Esophagus muscularis mucosa (tissue), 4 donors: Measurements from ENCODE around the gene NUP93. TPM values are rescaled to one million over a fixed set of nuclear protein-coding genes. Genes with fewer than 3 reads are reported as not detected.
"Not testable (repeated sequence)": the region's sequence is repeated elsewhere in the genome, so short reads cannot be mapped to it uniquely, and the experiment has no call there.

ENCODE experiments used
- DNase-seq: peaks from one replicate; pipeline ENCODE4 v3.0.0-alpha.2; 2017; ENCODE audit errors: extremely low spot score
- H3K27ac ChIP-seq, 4 donors: fragments of 200-600 bp; sonication (generic); replicated peaks in 1 of 4; 1 replicate in 3 of 4; 2 replicates in 1 of 4; pipeline ENCODE4 v1.5.1; 2016 to 2019; ENCODE audit warnings: mild to moderate bottlenecking in 1 of 4
- H3K27me3 ChIP-seq, 4 donors: fragments of 200-600 bp; sonication (generic); one replicate each; pipeline versions ENCODE4 v1.5.1 to v1.6.0; 2016 to 2019
- H3K36me3 ChIP-seq, 4 donors: fragments of 200-600 bp; sonication (generic); one replicate each; pipeline ENCODE4 v1.5.1; 2016 to 2019
- H3K4me1 ChIP-seq, 4 donors: fragments of 200-600 bp; sonication (generic); one replicate each; pipeline ENCODE4 v1.5.1; 2016 to 2019
- H3K4me3 ChIP-seq, 4 donors: fragments of 200-600 bp; sonication (generic); 1 replicate in 2 of 4; 2 replicates in 2 of 4; pipeline ENCODE4 v1.5.1; 2016 to 2019; ENCODE audit warnings: mild to moderate bottlenecking in 4 of 4, moderate library complexity in 1 of 4
- H3K9me3 ChIP-seq, 4 donors: fragments of 200-600 bp; sonication (generic); 1 replicate in 3 of 4; 2 replicates in 1 of 4; pipeline ENCODE4 v1.5.1; 2016 to 2019
- CTCF ChIP-seq, 3 experiments: fragments of 200-600 bp in 2 of 3; fragments of 450-650 bp in 1 of 3; sonication (generic) in 2 of 3; IDR thresholded peaks; one replicate each; pipeline ENCODE4 v1.5.1; 2017 to 2019; ENCODE audit warnings: antibody characterized with exemption in 3 of 3, mild to moderate bottlenecking in 2 of 3, moderate library complexity in 1 of 3
- EP300 ChIP-seq: sonication (generic); formaldehyde crosslinking; IDR thresholded peaks from one replicate; pipeline ENCODE4 v1.6.1; 2017; ENCODE audit warnings: antibody characterized with exemption
- POLR2A ChIP-seq: fragments of 450-650 bp; IDR thresholded peaks from one replicate; pipeline ENCODE4 v1.6.1; 2017; ENCODE audit warnings: antibody characterized with exemption, moderate library complexity, mild to moderate bottlenecking, low read depth
- POLR2AphosphoS5 ChIP-seq, 2 donors: sonication (generic); formaldehyde crosslinking; IDR thresholded peaks; one replicate each; pipeline ENCODE4 v1.6.1; 2017; ENCODE audit warnings: antibody characterized with exemption in 2 of 2
- WGBS: methylation state at CpG from one replicate; pipeline ENCODE4 v1.1.5; 2018; 5-methylcytosine and 5-hydroxymethylcytosine counted together
- intact Hi-C: fragments of 100-400 bp; cut with DNase I; formaldehyde crosslinking; loops from one replicate; pipeline ENCODE4 v1.15.1; 2023
- total RNA-seq, 4 donors: library from RNA; depleted of rRNA; stranded (reverse); fragments of >200 nt; gene quantifications; one replicate each; pipeline versions ENCODE4 v1.1.0 to v1.2.1, GENCODE V29; 2016

NUP93 gene
- total RNA-seq, 4 donors from 2014 or later = 34.0 to 47.5 (median 36.5) TPM

DNA sequence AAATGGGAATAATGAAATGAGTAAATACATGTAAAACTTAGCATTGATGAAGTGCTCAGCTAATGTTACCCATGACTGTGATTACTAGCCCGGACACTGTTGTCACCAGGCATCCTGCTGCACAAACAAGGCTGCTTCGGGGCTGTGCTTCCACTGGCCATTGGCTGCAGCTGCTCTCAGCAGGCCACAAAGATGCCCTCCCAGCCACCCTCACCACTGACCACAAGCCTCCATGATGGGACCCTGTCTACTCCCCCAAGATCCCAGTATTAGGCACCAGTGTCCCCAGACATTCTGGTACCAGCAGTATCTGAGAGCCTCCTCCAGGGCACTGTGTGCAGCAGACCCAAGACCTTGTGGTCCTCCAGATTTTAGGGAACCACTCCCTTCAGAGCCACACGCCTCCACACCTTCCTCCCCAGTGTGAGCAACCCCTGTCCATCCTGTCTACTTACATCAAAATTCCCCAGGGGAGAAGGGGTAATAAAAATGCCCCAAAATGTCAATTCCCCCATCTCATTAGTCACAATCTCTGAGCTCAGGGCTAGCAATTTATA is 19.7 kb upstream of the NUP93 start:
- Histone ChIP-seq H3K36me3 (no peaks in the 10 kb centered on the region), H3K9me3 (no peaks in the 10 kb centered on the region), H3K4me3 (no peak overlapping the region), H3K4me1 (no peaks in the 10 kb centered on the region), H3K27me3 (no peaks in the 10 kb centered on the region), H3K27ac (no peak overlapping the region)
- no peak for DNase-seq
- 78% methylated on average over 3 of the region's 3 CpGs for WGBS
- intact Hi-C loops = no loop called here
- TF ChIP-seq POLR2AphosphoS5 (IDR thresholded peaks at IDR 0.05) (no peak), CTCF (IDR thresholded peaks at IDR 0.05) (no peak), POLR2A (no peak), EP300 (no peak)

- DNase-seq = no peak
- Histone ChIP-seq H3K27me3 (no peaks in the 10 kb centered on the region), H3K27ac (no peak overlapping the region), H3K4me1 (no peaks in the 10 kb centered on the region), H3K9me3 (no peaks in the 10 kb centered on the region), H3K4me3 (no peak overlapping the region), H3K36me3 (no peaks in the 10 kb centered on the region)
- no peak for TF ChIP-seq POLR2A
- no peak for TF ChIP-seq EP300
- no peak for TF ChIP-seq POLR2AphosphoS5 (IDR thresholded peaks at IDR 0.05)
- TF ChIP-seq CTCF (IDR thresholded peaks at IDR 0.05) = no peak
- WGBS = 97% methylated on average over 2 of the region's 2 CpGs
- intact Hi-C loops = no loop called here
Observed at GRCh38 chr16:56711862-56712261, 18.1 kb upstream of the NUP93 start.

DNA sequence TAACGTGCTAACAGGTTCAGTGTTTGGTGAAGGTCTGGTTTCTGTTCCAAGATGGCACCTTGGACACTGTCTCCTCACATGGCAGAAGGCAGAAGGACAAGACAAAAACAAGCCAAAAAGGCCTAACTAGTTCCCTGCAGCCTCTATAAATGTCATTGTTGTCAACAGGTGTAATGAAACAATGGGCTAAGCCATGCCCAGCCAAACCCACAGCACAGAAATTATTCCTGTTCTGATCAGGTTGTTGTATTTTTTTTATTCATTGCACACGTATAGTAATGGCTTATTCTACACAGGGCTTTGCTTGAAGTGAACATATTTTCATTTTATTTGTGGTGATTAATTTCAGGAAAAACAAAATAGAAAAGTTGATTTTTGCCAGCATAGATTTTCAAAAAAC is 16.1 kb upstream of the NUP93 start:
- H3K27me3 ChIP-seq = peaks cover 0 to 4% (median 0%) of the 10 kb centered on the region in 4 donors
- H3K9me3 ChIP-seq = no peaks in the 10 kb centered on the region
- no peak overlapping the region for H3K4me3 ChIP-seq
- H3K27ac ChIP-seq = no peak overlapping the region
- intact Hi-C loops = no loop called here
- WGBS = 92% methylated on average over 2 of the region's 2 CpGs
- TF ChIP-seq EP300 (no peak), POLR2AphosphoS5 (IDR thresholded peaks at IDR 0.05) (no peak), POLR2A (no peak), CTCF (IDR thresholded peaks at IDR 0.05) (no peak)
- no peaks in the 10 kb centered on the region for H3K36me3 ChIP-seq
- no peak for DNase-seq
- H3K4me1 ChIP-seq = no peaks in the 10 kb centered on the region

- no peaks in the 10 kb centered on the region for H3K9me3 ChIP-seq
- intact Hi-C loops = no loop called here
- no peaks in the 10 kb centered on the region for H3K4me1 ChIP-seq
- H3K27ac ChIP-seq = no peak overlapping the region
- 83% methylated on average over 3 of the region's 4 CpGs for WGBS
- DNase-seq = no peak
- no peak for TF ChIP-seq EP300
- TF ChIP-seq POLR2AphosphoS5 (IDR thresholded peaks at IDR 0.05) = no peak
- no peak for TF ChIP-seq CTCF (IDR thresholded peaks at IDR 0.05)
- TF ChIP-seq POLR2A = no peak
- no peaks in the 10 kb centered on the region for H3K36me3 ChIP-seq
- H3K27me3 ChIP-seq = peaks cover 0 to 4% (median 0%) of the 10 kb centered on the region in 4 donors
- H3K4me3 ChIP-seq = no peak overlapping the region
Observed at GRCh38 chr16:56715126-56715525, 14.8 kb upstream of the NUP93 start.

GRCh38 chr16:56716761-56717160 is 13.2 kb upstream of the NUP93 start:
- no peak for DNase-seq
- TF ChIP-seq CTCF (IDR thresholded peaks at IDR 0.05) = no peak
- no peak for TF ChIP-seq POLR2AphosphoS5 (IDR thresholded peaks at IDR 0.05)
- no peak for TF ChIP-seq POLR2A
- TF ChIP-seq EP300 = no peak
- intact Hi-C loops = no loop called here
- peaks cover 0 to 4% (median 0%) of the 10 kb centered on the region in 4 donors for H3K27me3 ChIP-seq
- 74% methylated on average over 3 of the region's 3 CpGs for WGBS
- no peaks in the 10 kb centered on the region for H3K4me1 ChIP-seq
- H3K4me3 ChIP-seq = no peak overlapping the region
- no peaks in the 10 kb centered on the region for H3K36me3 ChIP-seq
- no peak overlapping the region for H3K27ac ChIP-seq
- H3K9me3 ChIP-seq = no peaks in the 10 kb centered on the region

GRCh38 chr16:56717532-56717931 is 12.4 kb upstream of the NUP93 start:
- DNase-seq, H3K27ac ChIP-seq, H3K9me3 ChIP-seq, H3K36me3 ChIP-seq, H3K27me3 ChIP-seq, H3K4me1 ChIP-seq, intact Hi-C loops, H3K4me3 ChIP-seq: not testable (repeated sequence)
- WGBS = 77% methylated on average over 2 of the region's 2 CpGs
